Measurements from ENCODE around the gene HOMER2. TPM values are rescaled to one million over a fixed set of nuclear protein-coding genes. Genes with fewer than 3 reads are reported as not detected.

Gene HOMER2
- total and polyA plus RNA-seq, 2 of the 13 experiments (the other 11 are each of a cell fraction or from before 2014, with no cell fraction given) = 12.9 to 14.1 TPM

GRCh38 chr15:82829234-82829633, 123.3 kb downstream of the HOMER2 start (continued):
- TF ChIP-seq AKNA (CRISPR knock-in tag; IDR thresholded peaks at IDR 0.05; ENCODE audit: borderline replicate concordance) (no peak), ZBTB26 (CRISPR knock-in tag; IDR thresholded peaks at IDR 0.05; ENCODE audit: borderline replicate concordance) (no peak), ZNF329 (CRISPR knock-in tag; IDR thresholded peaks at IDR 0.05; ENCODE audit: low read depth) (no peak), TRIM22 (IDR thresholded peaks at IDR 0.05) (no peak), ZSCAN25 (CRISPR knock-in tag; IDR thresholded peaks at IDR 0.05) (no peak), ZBTB7B (CRISPR knock-in tag; IDR thresholded peaks at IDR 0.05) (no peak), ZNF230 (CRISPR knock-in tag; IDR thresholded peaks at IDR 0.05) (no peak)
